Endothelial cell (in vitro differentiated cells): ENCODE measurements around the gene NHLH1. TPM values are rescaled to one million over a fixed set of nuclear protein-coding genes. Genes with fewer than 3 reads are reported as not detected.

ENCODE experiments used
- DNase-seq: peaks from one replicate; pipeline ENCODE4 v3.0.0; 2021; ENCODE audit warnings: low spot score
- H3K27ac Mint-ChIP-seq: one replicate; pipeline ENCODE4 v1.8.0; 2021; ENCODE audit warnings: mixed read lengths, inconsistent platforms; ENCODE audit not compliant: unreplicated experiment
- H3K27me3 Mint-ChIP-seq: one replicate; pipeline ENCODE4 v1.8.0; 2021; ENCODE audit warnings: mild to moderate bottlenecking, moderate library complexity, mixed read lengths, inconsistent platforms; ENCODE audit not compliant: unreplicated experiment
- H3K36me3 Mint-ChIP-seq: one replicate; pipeline ENCODE4 v1.8.0; 2021; ENCODE audit warnings: mild to moderate bottlenecking, low read depth, mixed read lengths, inconsistent platforms; ENCODE audit not compliant: unreplicated experiment
- H3K4me1 Mint-ChIP-seq: one replicate; pipeline ENCODE4 v1.8.0; 2021; ENCODE audit warnings: mild to moderate bottlenecking, mixed read lengths, inconsistent platforms; ENCODE audit not compliant: unreplicated experiment
- H3K4me3 Mint-ChIP-seq: one replicate; pipeline ENCODE4 v1.8.0; 2021; ENCODE audit warnings: mild to moderate bottlenecking, mixed read lengths, inconsistent platforms; ENCODE audit not compliant: unreplicated experiment
- H3K9me3 Mint-ChIP-seq: one replicate; pipeline ENCODE4 v1.8.0; 2021; ENCODE audit warnings: mixed read lengths, inconsistent platforms; ENCODE audit not compliant: unreplicated experiment
- CTCF ChIP-seq: fragments of 200-600 bp; sonication (generic); IDR thresholded peaks from one replicate; pipeline ENCODE4 v1.5.0; 2021; ENCODE audit warnings: antibody characterized with exemption; ENCODE audit not compliant: unreplicated experiment
- total RNA-seq: library from RNA; stranded (reverse); fragmentation: NEBNext Ultra II Directional; extraction: Animal tissue kit (Norgen Biotek cat#: 25700); gene quantifications from one replicate; pipeline ENCODE4 v1.2.1, GENCODE V29; 2021; ENCODE audit not compliant: unreplicated experiment

The NHLH1 gene
- total RNA-seq, 1 donor from 2014 or later, result 1.2 TPM

GRCh38 chr1:160406131-160406968, 39.5 kb downstream of the NHLH1 start:
- Mint-ChIP-seq H3K9me3 (no peaks in the 10 kb centered on the region), H3K27ac (no peak overlapping the region), H3K27me3 (peaks cover 14% of the 10 kb centered on the region), H3K4me1 (peaks cover 96% of the 10 kb centered on the region), H3K36me3 (peaks cover 35% of the 10 kb centered on the region), H3K4me3 (no peak overlapping the region)
- no peak for DNase-seq
- TF ChIP-seq CTCF, result no peak

- Mint-ChIP-seq H3K36me3 (peaks cover 37% of the 10 kb centered on the region), H3K9me3 (no peaks in the 10 kb centered on the region), H3K27me3 (peaks cover 11% of the 10 kb centered on the region), H3K4me1 (peaks cover 87% of the 10 kb centered on the region), H3K4me3 (no peak overlapping the region), H3K27ac (peak overlapping the region; percentile 80)
- no peak for DNase-seq
- TF ChIP-seq CTCF, result no peak
Measured at GRCh38 chr1:160407839-160408801, 41.2 kb downstream of the NHLH1 start.

- Mint-ChIP-seq H3K36me3 (peaks cover 37% of the 10 kb centered on the region), H3K27me3 (peaks cover 11% of the 10 kb centered on the region), H3K4me1 (peaks cover 83% of the 10 kb centered on the region), H3K4me3 (no peak overlapping the region), H3K9me3 (no peaks in the 10 kb centered on the region), H3K27ac (peak overlapping the region; percentile 80)
- no peak for DNase-seq
- TF ChIP-seq CTCF, result no peak
Measured at GRCh38 chr1:160408864-160409263, 42.0 kb downstream of the NHLH1 start.

GRCh38 chr1:160409486-160409885, 42.6 kb downstream of the NHLH1 start:
- Mint-ChIP-seq H3K4me1 (peaks cover 83% of the 10 kb centered on the region), H3K27ac (peak overlapping the region; percentile 80), H3K36me3 (peaks cover 31% of the 10 kb centered on the region), H3K9me3 (no peaks in the 10 kb centered on the region), H3K27me3 (peaks cover 10% of the 10 kb centered on the region), H3K4me3 (peak overlapping the region; percentile 23)
- DNase-seq, result no peak
- no peak for TF ChIP-seq CTCF
